B cell (primary cell): ENCODE data around the gene FAM219A. TPM values are rescaled to one million over a fixed set of nuclear protein-coding genes. Genes with fewer than 3 reads are reported as not detected.

Experiments used
- ATAC-seq: fragments of 200-7000 bp; cut with Tn5 transposase; one replicate; pipeline ENCODE4 v1.10.0; 2021; ENCODE audit warnings: low read depth, mild to moderate bottlenecking, moderate number of reproducible peaks, moderate library complexity
- CTCF ChIA-PET: fragments of 350-600 bp; sonication (Branson Sonifier 250); formaldehyde crosslinking; loops from one replicate; lab custom pipeline; 2021; ENCODE audit warnings: antibody characterized with exemption, inconsistent platforms; lab: Charles Lee
- POLR2A ChIA-PET: fragments of 350-600 bp; sonication (Branson Sonifier 250); formaldehyde crosslinking; loops from one replicate; lab custom pipeline; 2021; ENCODE audit warnings: antibody characterized with exemption; lab: Charles Lee
- DNase-seq: peaks from one replicate; pipeline ENCODE4 v3.0.0; 2013
- H2AFZ ChIP-seq: 2 replicates; pipeline ENCODE4 v1.6.1; 2012; ENCODE audit warnings: mild to moderate bottlenecking, low read depth, low read length; ENCODE audit not compliant: insufficient read depth, poor library complexity, severe bottlenecking
- H3K27ac ChIP-seq, 2 donors: 1 replicate in 1 of 2; 2 replicates in 1 of 2; pipeline ENCODE4 v1.5.1; 2012 to 2013; ENCODE audit warnings: low read length in 2 of 2, mild to moderate bottlenecking in 2 of 2, moderate library complexity in 1 of 2
- H3K27me3 ChIP-seq, 4 experiments: fragments of 200-600 bp in 1 of 4; sonication (generic) in 1 of 4; replicated peaks in 1 of 4; 1 replicate in 2 of 4; 2 replicates in 2 of 4; pipeline versions ENCODE4 v1.6.1 to v1.7.0; 2013 to 2016; ENCODE audit warnings: low read length in 3 of 4, mild to moderate bottlenecking in 2 of 4, mixed read lengths in 1 of 4, moderate library complexity in 1 of 4; ENCODE audit not compliant: insufficient read depth in 4 of 4, control insufficient read depth in 3 of 4; ENCODE audit errors: control extremely low read depth in 1 of 4
- H3K36me3 ChIP-seq, 2 experiments: replicated peaks in 1 of 2; 1 replicate in 1 of 2; 2 replicates in 1 of 2; pipeline versions ENCODE4 v1.6.1 to v1.7.1; 2013; ENCODE audit warnings: low read length in 1 of 2; ENCODE audit not compliant: insufficient read depth in 2 of 2, control insufficient read depth in 1 of 2; ENCODE audit errors: control extremely low read depth in 1 of 2, extremely low read depth in 1 of 2
- H3K4me1 ChIP-seq, 2 donors: fragments of 200-600 bp in 1 of 2; sonication (generic) in 1 of 2; 1 replicate in 1 of 2; 2 replicates in 1 of 2; pipeline versions ENCODE4 v1.5.1 to v1.6.1; 2013 to 2017; ENCODE audit warnings: low read length in 2 of 2; ENCODE audit not compliant: control insufficient read depth in 2 of 2, insufficient read depth in 2 of 2
- H3K4me2 ChIP-seq: replicated peaks from 2 replicates; pipeline ENCODE3; 2012; ENCODE audit warnings: mild to moderate bottlenecking, low read depth, low read length; ENCODE audit not compliant: poor library complexity, severe bottlenecking
- H3K4me3 ChIP-seq, 5 experiments: fragments of 200-600 bp in 1 of 5; sonication (generic) in 1 of 5; 1 replicate in 3 of 5; 2 replicates in 2 of 5; pipeline versions ENCODE4 v1.5.1 to v1.7.0; 2011 to 2016; ENCODE audit warnings: low read length in 4 of 5, mild to moderate bottlenecking in 4 of 5, low read depth in 2 of 5, control low read depth in 1 of 5, moderate library complexity in 1 of 5; ENCODE audit not compliant: insufficient read depth in 1 of 5; ENCODE audit errors: control extremely low read depth in 1 of 5, extremely low read depth in 1 of 5
- H3K79me2 ChIP-seq: fragments of 200-600 bp; sonication (generic); one replicate; pipeline ENCODE4 v1.6.0; 2016; ENCODE audit warnings: low read length; ENCODE audit not compliant: control insufficient read depth, insufficient read depth
- H3K9ac ChIP-seq: fragments of 200-600 bp; sonication (generic); 2 replicates; pipeline ENCODE4 v1.6.1; 2017; ENCODE audit warnings: mild to moderate bottlenecking, low read length, moderate library complexity
- H3K9me3 ChIP-seq, 3 donors: one replicate each; pipeline versions ENCODE4 v1.6.1 to v1.7.1; 2013; ENCODE audit warnings: low read length in 2 of 3; ENCODE audit not compliant: control insufficient read depth in 2 of 3, insufficient read depth in 1 of 3; ENCODE audit errors: control extremely low read depth in 1 of 3
- H4K20me1 ChIP-seq: 2 replicates; pipeline ENCODE4 v1.6.0; 2012; ENCODE audit warnings: mild to moderate bottlenecking, low read length; ENCODE audit not compliant: insufficient read depth, control insufficient read depth, poor library complexity, severe bottlenecking
- H3K27ac Mint-ChIP-seq: one replicate; pipeline ENCODE4 v1.8.0; 2021; ENCODE audit warnings: mixed read lengths
- H3K27me3 Mint-ChIP-seq: one replicate; pipeline ENCODE4 v1.8.0; 2021; ENCODE audit warnings: mixed read lengths
- H3K4me1 Mint-ChIP-seq: one replicate; pipeline ENCODE4 v1.8.0; 2021; ENCODE audit warnings: mixed read lengths
- H3K4me3 Mint-ChIP-seq: one replicate; pipeline ENCODE4 v1.8.0; 2021; ENCODE audit warnings: mixed read lengths
- H3K9me3 Mint-ChIP-seq: one replicate; pipeline ENCODE4 v1.8.0; 2022; ENCODE audit warnings: mixed read lengths; ENCODE audit not compliant: insufficient read depth
- CTCF ChIP-seq: fragments of 200-600 bp; IDR thresholded peaks from one replicate; pipeline ENCODE4 v1.8.0; 2022; ENCODE audit warnings: antibody characterized with exemption, mild to moderate bottlenecking
- EZH2 ChIP-seq: IDR thresholded peaks from 2 replicates; pipeline ENCODE4 v1.6.1; 2012; ENCODE audit warnings: borderline replicate concordance, low read depth, mild to moderate bottlenecking, moderate library complexity, low read length; ENCODE audit not compliant: insufficient read depth, poor library complexity, severe bottlenecking
- WGBS: methylation state at CpG from one replicate; pipeline ENCODE4 v1.1.5; 2013; ENCODE audit warnings: missing lambda C conversion rate; ENCODE audit not compliant: insufficient coverage; 5-methylcytosine and 5-hydroxymethylcytosine counted together
- intact Hi-C: fragments of 100-400 bp; cut with micrococcal nuclease; formaldehyde crosslinking; loops from one replicate; pipeline ENCODE4 v1.10.0; 2022
- polyA plus RNA-seq: library from polyadenylated mRNA; depleted of rRNA; stranded (reverse); fragments of >200 nt; gene quantifications from 2 replicates; pipeline ENCODE4 v1.2.3, GENCODE V29; 2012
- total RNA-seq, 2 donors: library from RNA; stranded (reverse); fragments of 120-200 nt in 1 of 2; gene quantifications; 1 replicate in 1 of 2; 2 replicates in 1 of 2; pipeline versions ENCODE4 v1.2.3 to v1.2.4, GENCODE V29; 2013 to 2022

FAM219A gene
- total and polyA plus RNA-seq, 2 donors (not counting 1 experiment from before 2014, with no cell fraction given) = 12.9 to 17.3 TPM

- ATAC-seq (no peak), DNase-seq (no peak)
- H3K9me3 Mint-ChIP-seq = no peaks in the 10 kb centered on the region
- Histone ChIP-seq H4K20me1 (no peaks in the 10 kb centered on the region), H3K27ac (no peak overlapping the region), H3K4me3 (no peak overlapping the region), H3K9me3 (no peaks in the 10 kb centered on the region), H3K4me1 (no peaks in the 10 kb centered on the region), H3K9ac (no peak overlapping the region), H3K36me3 (no peaks in the 10 kb centered on the region), H2AFZ (no peak overlapping the region), H3K4me2 (no peak overlapping the region), H3K27me3 (no peaks in the 10 kb centered on the region), H3K79me2 (no peaks in the 10 kb centered on the region)
- POLR2A ChIA-PET = no interaction called here
- 90% methylated on average over 4 of the region's 4 CpGs for WGBS
- H3K4me1 Mint-ChIP-seq = no peaks in the 10 kb centered on the region
- CTCF ChIA-PET = interaction anchor here (1.0 to 1.2 kb wide), 2 partner anchors 14 to 16 kb away, joined by 3 to 4 read pairs; no protein-coding TSS in a partner anchor
- H3K27me3 Mint-ChIP-seq = no peaks in the 10 kb centered on the region
- intact Hi-C loops = no loop called here
- no peak overlapping the region for H3K27ac Mint-ChIP-seq
- no peak for TF ChIP-seq EZH2
- no peak for TF ChIP-seq CTCF
- H3K4me3 Mint-ChIP-seq = no peak overlapping the region
Observed at GRCh38 chr9:34419716-34420504, 38.5 kb downstream of the FAM219A start.

GRCh38 chr9:34417734-34418133, 40.6 kb downstream of the FAM219A start:
- Histone ChIP-seq H2AFZ (no peak overlapping the region), H3K9me3 (no peaks in the 10 kb centered on the region), H3K27ac (no peak overlapping the region), H4K20me1 (no peaks in the 10 kb centered on the region), H3K79me2 (no peaks in the 10 kb centered on the region), H3K27me3 (no peaks in the 10 kb centered on the region), H3K4me1 (no peaks in the 10 kb centered on the region), H3K4me3 (no peak overlapping the region), H3K36me3 (no peaks in the 10 kb centered on the region), H3K9ac (no peak overlapping the region), H3K4me2 (no peak overlapping the region)
- no peaks in the 10 kb centered on the region for H3K9me3 Mint-ChIP-seq
- H3K4me1 Mint-ChIP-seq = no peaks in the 10 kb centered on the region
- no peak overlapping the region for H3K27ac Mint-ChIP-seq
- ATAC-seq = no peak
- CTCF ChIA-PET = interaction anchor here (0.7 to 2.6 kb wide), 3 partner anchors 13 to 85 kb away, joined by 3 to 13 read pairs (median 5); no protein-coding TSS in a partner anchor
- no peak for TF ChIP-seq CTCF
- no peak for TF ChIP-seq EZH2
- POLR2A ChIA-PET = no interaction called here
- intact Hi-C loops = no loop called here
- WGBS = 93% methylated on average over 3 of the region's 3 CpGs
- H3K27me3 Mint-ChIP-seq = no peaks in the 10 kb centered on the region
- no peak overlapping the region for H3K4me3 Mint-ChIP-seq
- DNase-seq = no peak
